ENCODE measurements around the gene RAB11A.

GRCh38 chr15:65922621-65923020 is 53.3 kb downstream of the RAB11A start:
- TF ChIP-seq CTCF (IDR thresholded peaks at IDR 0.05) (no peak), POLR2AphosphoS5 (IDR thresholded peaks at IDR 0.05) (no peak), POLR2A (IDR thresholded peaks at IDR 0.05) (no peak)
